ENCODE measurements around the gene PRCC.
A peak's percentile ranks its signal among the peaks of the same experiment; 100 is the strongest.

PRCC gene

GRCh38 chr1:156750191-156750672 lies 17.1 kb upstream of the PRCC start:
- no peak for TF ChIP-seq SIN3A (IDR thresholded peaks at IDR 0.05; ENCODE audit: borderline replicate concordance, insufficient read depth, low read length)
- TF ChIP-seq TAF1 (IDR thresholded peaks at IDR 0.05; ENCODE audit: borderline replicate concordance, insufficient read depth, low read length), result 0 out of 2 replicates have a peak, but pooled peaks have one; percentile 29

GRCh38 chr1:156750711-156751450 lies 16.5 kb upstream of the PRCC start:
- TF ChIP-seq TAF1 (IDR thresholded peaks at IDR 0.05; ENCODE audit: borderline replicate concordance, insufficient read depth, low read length), result no peak
- 0 out of 2 replicates have a peak, but pooled peaks have one; percentile 19 for TF ChIP-seq SIN3A (IDR thresholded peaks at IDR 0.05; ENCODE audit: borderline replicate concordance, insufficient read depth, low read length)
- no peak for TF ChIP-seq REST (IDR thresholded peaks at IDR 0.05; ENCODE audit: insufficient read depth in 1 of 2, low read depth in 2 of 2, low read length in 2 of 2)
- TF ChIP-seq POLR2AphosphoS5 (IDR thresholded peaks at IDR 0.05; ENCODE audit: low read depth, low read length), result 0 out of 2 replicates have a peak, but pooled peaks have one; percentile 14
- no peak for TF ChIP-seq FOXP2 (optimal IDR thresholded peaks at IDR 0.05; ENCODE audit: borderline replicate concordance, extremely low read depth, extremely low read length, insufficient read depth)

- TF ChIP-seq REST (IDR thresholded peaks at IDR 0.05; ENCODE audit: insufficient read depth in 1 of 2, low read depth in 2 of 2, low read length in 2 of 2) (no peak), TAF1 (IDR thresholded peaks at IDR 0.05; ENCODE audit: borderline replicate concordance, insufficient read depth, low read length) (peak; percentile 23; the same call in 1 of the 2 replicates)
These were observed 15.9 kb upstream of the PRCC start, which contains the start of gene HDGF for GRCh38 chr1:156751451-156751756. Gene HDGF (minus strand): TSS chr1:156751675. CDS start chr1:156751429, 246 bp downstream.

DNA sequence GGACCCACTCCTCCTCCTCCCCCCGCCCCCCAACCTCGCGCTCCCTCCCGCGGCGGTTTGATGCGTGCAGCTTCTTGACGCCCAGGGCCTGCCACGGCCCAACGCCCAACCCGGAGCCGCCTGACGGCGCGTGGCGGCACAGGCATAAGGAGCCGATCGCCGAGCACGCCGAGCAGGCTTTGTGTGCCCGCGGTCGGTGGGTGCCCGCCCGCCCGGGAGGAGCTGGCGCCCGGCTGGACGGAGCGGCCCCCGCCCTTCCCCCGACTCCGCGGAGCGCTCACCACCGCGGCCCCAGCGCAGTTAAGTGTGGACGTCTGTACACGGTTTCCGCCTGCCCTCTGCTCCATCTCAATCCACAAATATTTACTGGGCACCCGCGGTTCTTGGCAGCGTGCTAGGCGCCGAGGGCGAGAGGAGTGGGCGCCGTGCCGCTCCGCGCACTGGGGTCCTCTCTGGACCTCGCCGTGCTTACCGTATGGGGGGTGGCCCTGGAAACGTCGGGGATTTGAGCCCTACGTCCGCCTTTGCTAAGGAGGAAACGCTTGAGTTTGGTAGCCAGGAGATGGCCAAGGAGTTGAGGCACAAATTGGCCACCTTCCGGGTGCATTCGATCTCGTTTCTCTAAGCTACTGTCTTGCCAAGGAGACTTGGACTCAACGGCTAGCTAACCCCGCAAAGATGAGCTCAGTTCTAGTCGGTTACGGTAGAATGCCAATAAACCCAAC lies 15.4 kb upstream of the PRCC start:
- TF ChIP-seq REST (IDR thresholded peaks at IDR 0.05; ENCODE audit: insufficient read depth in 1 of 2, low read depth in 2 of 2, low read length in 2 of 2) (no peak), SIN3A (IDR thresholded peaks at IDR 0.05; ENCODE audit: borderline replicate concordance, insufficient read depth, low read length) (peak; percentile 50; the same call in 1 of the 2 replicates), POLR2AphosphoS5 (IDR thresholded peaks at IDR 0.05; ENCODE audit: low read depth, low read length) (peak; percentile 66; the same call in 1 of the 2 replicates), FOXP2 (optimal IDR thresholded peaks at IDR 0.05; ENCODE audit: borderline replicate concordance, extremely low read depth, extremely low read length, insufficient read depth) (no peak), TAF1 (IDR thresholded peaks at IDR 0.05; ENCODE audit: borderline replicate concordance, insufficient read depth, low read length) (no peak; the same call in 1 of the 2 replicates)

DNA sequence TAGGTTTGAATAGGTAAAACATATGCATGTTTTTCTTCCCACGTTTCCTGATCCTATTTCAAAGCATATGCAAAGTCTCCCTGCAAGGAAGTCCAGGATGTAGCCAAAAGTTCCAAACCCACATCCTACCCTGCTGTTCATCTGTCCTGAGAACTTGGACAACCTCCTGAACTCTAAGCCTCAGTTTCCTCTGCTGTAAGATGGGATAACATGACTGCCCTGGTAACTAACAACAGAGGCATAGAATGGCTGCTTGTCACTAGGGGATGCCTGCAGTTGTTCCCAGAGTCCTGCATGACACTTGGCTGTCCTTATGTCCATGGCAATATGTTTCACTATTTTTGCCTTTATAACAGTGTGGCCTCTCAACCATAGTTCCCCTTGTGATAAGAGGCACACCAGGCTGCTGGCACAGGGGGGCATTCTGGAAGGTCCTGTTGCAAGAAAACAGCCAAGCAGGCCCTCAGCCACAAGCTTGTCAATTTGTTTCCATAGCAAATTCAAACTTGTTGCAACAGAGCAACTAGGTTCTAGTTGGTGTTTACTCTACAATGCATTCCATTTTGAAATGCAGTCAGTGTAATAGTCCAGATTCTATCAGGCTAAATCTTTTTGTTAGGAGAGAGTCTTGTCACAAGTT lies 14.4 kb upstream of the PRCC start:
- TF ChIP-seq FOXP2 (optimal IDR thresholded peaks at IDR 0.05; ENCODE audit: borderline replicate concordance, extremely low read depth, extremely low read length, insufficient read depth) (no peak), TAF1 (IDR thresholded peaks at IDR 0.05; ENCODE audit: borderline replicate concordance, insufficient read depth, low read length) (no peak), SIN3A (IDR thresholded peaks at IDR 0.05; ENCODE audit: borderline replicate concordance, insufficient read depth, low read length) (no peak)
